AG04449 (cell line): Measurements from ENCODE around the gene RNASE2.

Experiments used
- CTCF ChIA-PET: fragments of 350-600 bp; formaldehyde crosslinking; extraction: SDS; loops from one replicate; lab custom pipeline; 2021; ENCODE audit warnings: antibody characterized with exemption; lab: Yijun Ruan, JAX
- POLR2A ChIA-PET: fragments of 400-600, 350-600 bp; formaldehyde crosslinking; extraction: SDS; loops from one replicate; lab custom pipeline; 2020; ENCODE audit warnings: antibody characterized with exemption, inconsistent platforms; lab: Yijun Ruan, JAX
- DNase-seq: peaks from one replicate; pipeline ENCODE4 v3.0.0-alpha.2; 2010; ENCODE audit warnings: low read depth, low spot score
- H3K4me3 ChIP-seq: 2 replicates; pipeline ENCODE4 v1.5.1; 2011; ENCODE audit warnings: low read depth, mild to moderate bottlenecking, control low read depth, low read length
- CTCF ChIP-seq: IDR thresholded peaks from one replicate; pipeline ENCODE4 v1.5.1; 2011; ENCODE audit warnings: mild to moderate bottlenecking, moderate library complexity, low read length, control low read depth, inconsistent platforms; ENCODE audit not compliant: insufficient read depth; ENCODE audit errors: missing control alignments

Gene RNASE2

GRCh38 chr14:20996521-20996920 lies 41.2 kb downstream of the RNASE2 start:
- TF ChIP-seq CTCF, result no peak
- no peak for DNase-seq
- CTCF ChIA-PET, result interaction anchor here (0.9 to 17.1 kb wide), 8 partner anchors 9 to 108 kb away, joined by 3 to 288 read pairs (median 12); no protein-coding TSS in a partner anchor
- H3K4me3 ChIP-seq, result no peak overlapping the region
- POLR2A ChIA-PET, result no interaction called here

- H3K4me3 ChIP-seq, result no peak overlapping the region
- CTCF ChIA-PET, result interaction anchor here (0.9 to 17.1 kb wide), 8 partner anchors 8 to 107 kb away, joined by 3 to 288 read pairs (median 7); no protein-coding TSS in a partner anchor
- no peak for DNase-seq
- POLR2A ChIA-PET, result no interaction called here
- no peak for TF ChIP-seq CTCF
Measured at GRCh38 chr14:20997115-20997514, 41.8 kb downstream of the RNASE2 start.

- POLR2A ChIA-PET, result interaction anchor here (0.6 kb wide), 1 partner anchor 52 kb away, joined by 3 read pairs; no protein-coding TSS in a partner anchor
- DNase-seq, result no peak
- CTCF ChIA-PET, result interaction anchor here (0.9 to 17.1 kb wide), 8 partner anchors 8 to 107 kb away, joined by 3 to 288 read pairs (median 7); no protein-coding TSS in a partner anchor
- H3K4me3 ChIP-seq, result no peak overlapping the region
- no peak for TF ChIP-seq CTCF
Measured at GRCh38 chr14:20997564-20997963, 42.3 kb downstream of the RNASE2 start.

GRCh38 chr14:20998139-20998538 lies 42.9 kb downstream of the RNASE2 start:
- no peak for TF ChIP-seq CTCF
- no peak overlapping the region for H3K4me3 ChIP-seq
- ChIA-PET CTCF (interaction anchor here (1.6 to 17.1 kb wide), 6 partner anchors 17 to 106 kb away, joined by 4 to 288 read pairs (median 20); no protein-coding TSS in a partner anchor), POLR2A (interaction anchor here (0.6 to 1.2 kb wide), 4 partner anchors 9 to 106 kb away, joined by 3 read pairs; no protein-coding TSS in a partner anchor)
- no peak for DNase-seq

- CTCF ChIA-PET, result interaction anchor here (1.0 to 17.1 kb wide), 8 partner anchors 11 to 106 kb away, joined by 4 to 288 read pairs (median 11); no protein-coding TSS in a partner anchor
- POLR2A ChIA-PET, result interaction anchor here (0.9 to 1.2 kb wide), 3 partner anchors 10 to 105 kb away, joined by 3 read pairs; no protein-coding TSS in a partner anchor
- DNase-seq, result peak; percentile 21
- H3K4me3 ChIP-seq, result no peak within 1 kb of the TSS
- TF ChIP-seq CTCF, result no peak
Measured at GRCh38 chr14:20998674-20999366, 43.5 kb downstream of the RNASE2 start, which contains the start of gene SLC39A2. TSS of gene SLC39A2 (plus strand) at chr14:20999293. CDS start at chr14:20999447, 154 bp downstream.

- no peak overlapping the region for H3K4me3 ChIP-seq
- no peak for TF ChIP-seq CTCF
- POLR2A ChIA-PET, result no interaction called here
- CTCF ChIA-PET, result interaction anchor here (0.8 to 17.1 kb wide), 9 partner anchors 8 to 105 kb away, joined by 3 to 288 read pairs (median 4); no protein-coding TSS in a partner anchor
- DNase-seq, result no peak
Measured at GRCh38 chr14:20999591-20999990, 44.3 kb downstream of the RNASE2 start.
